Measurements from ENCODE around the gene PROCR.

Gene PROCR

DNA sequence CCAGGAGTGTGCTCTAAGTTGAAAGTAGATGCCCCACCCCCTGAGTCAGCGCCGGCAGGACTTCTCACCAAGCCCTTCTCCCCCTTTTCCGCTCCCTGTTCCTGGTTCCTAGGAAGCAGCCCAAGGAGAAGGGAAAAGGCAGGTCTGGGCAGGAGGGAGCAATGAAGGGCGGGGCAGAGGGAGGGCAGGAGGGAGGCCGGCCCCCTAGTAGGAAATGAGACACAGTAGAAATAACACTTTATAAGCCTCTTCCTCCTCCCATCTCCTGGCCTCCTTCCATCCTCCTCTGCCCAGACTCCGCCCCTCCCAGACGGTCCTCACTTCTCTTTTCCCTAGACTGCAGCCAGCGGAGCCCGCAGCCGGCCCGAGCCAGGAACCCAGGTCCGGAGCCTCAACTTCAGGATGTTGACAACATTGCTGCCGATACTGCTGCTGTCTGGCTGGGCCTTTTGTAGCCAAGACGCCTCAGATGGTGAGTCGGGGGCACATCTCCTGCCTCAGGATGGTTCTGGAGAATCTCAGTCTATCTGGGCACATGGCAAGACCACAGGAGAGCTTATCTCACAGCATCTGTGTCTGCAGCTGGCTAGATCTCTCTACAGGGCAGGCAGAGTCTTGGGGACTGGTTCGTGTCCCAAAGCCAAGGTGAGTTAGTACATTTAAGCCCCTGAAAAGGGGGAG, at the start of gene PROCR:
PROCR (plus strand) TSS at position 320 of the 681 bp plus-strand sequence; CDS start at position 403, 83 bp downstream.
- no peak for TF ChIP-seq L3MBTL2 (conservative IDR thresholded peaks at IDR 0.05)
- TF ChIP-seq BHLHE40 (IDR thresholded peaks at IDR 0.05; ENCODE audit: borderline replicate concordance) = no peak
- no peak for TF ChIP-seq LEF1 (IDR thresholded peaks at IDR 0.05; ENCODE audit: borderline replicate concordance)
- TF ChIP-seq NFRKB (IDR thresholded peaks at IDR 0.05) = no peak
- no peak for TF ChIP-seq CTBP1 (IDR thresholded peaks at IDR 0.05; ENCODE audit: borderline replicate concordance)
- no peak for TF ChIP-seq FOXM1 (IDR thresholded peaks at IDR 0.05; ENCODE audit: borderline replicate concordance)
- no peak for TF ChIP-seq TARDBP (IDR thresholded peaks at IDR 0.05)
- no peak for TF ChIP-seq PKNOX1 (IDR thresholded peaks at IDR 0.05)
- TF ChIP-seq ARNT (IDR thresholded peaks at IDR 0.05) = no peak
- no peak for TF ChIP-seq FOXK2 (IDR thresholded peaks at IDR 0.05)
- TF ChIP-seq SP1 (IDR thresholded peaks at IDR 0.05) = no peak
- no peak for TF ChIP-seq ZNF384 (IDR thresholded peaks at IDR 0.05)
- no peak for TF ChIP-seq ELF4 (IDR thresholded peaks at IDR 0.05)
- TF ChIP-seq FOXA1 (IDR thresholded peaks at IDR 0.05) = no peak
- TF ChIP-seq HDGF (IDR thresholded peaks at IDR 0.05; ENCODE audit: borderline replicate concordance) = no peak
- no peak for TF ChIP-seq SUZ12 (IDR thresholded peaks at IDR 0.05)
- ChIA-PET POLR2A (no interaction called here), CTCF (no interaction called here)
- peak; percentile 72 for DNase-seq (ENCODE audit: extremely low spot score)

- TF ChIP-seq BHLHE40 (IDR thresholded peaks at IDR 0.05; ENCODE audit: borderline replicate concordance) (no peak), ELF4 (IDR thresholded peaks at IDR 0.05) (no peak), TARDBP (IDR thresholded peaks at IDR 0.05) (no peak), PKNOX1 (IDR thresholded peaks at IDR 0.05) (no peak), NFRKB (IDR thresholded peaks at IDR 0.05) (no peak), SUZ12 (IDR thresholded peaks at IDR 0.05) (no peak)
- DNase-seq (ENCODE audit: extremely low spot score) = no peak
- POLR2A ChIA-PET = no interaction called here
- CTCF ChIA-PET = no interaction called here
These were observed 49.0 kb upstream of the PROCR start for GRCh38 chr20:35122756-35123405.

GRCh38 chr20:35125753-35126152, 46.1 kb upstream of the PROCR start:
- no peak for DNase-seq (ENCODE audit: extremely low spot score)
- POLR2A ChIA-PET = no interaction called here
- TF ChIP-seq SUZ12 (IDR thresholded peaks at IDR 0.05) (no peak), LEF1 (IDR thresholded peaks at IDR 0.05; ENCODE audit: borderline replicate concordance) (no peak), TARDBP (IDR thresholded peaks at IDR 0.05) (no peak), SP1 (IDR thresholded peaks at IDR 0.05) (no peak), L3MBTL2 (conservative IDR thresholded peaks at IDR 0.05) (no peak), PKNOX1 (IDR thresholded peaks at IDR 0.05) (no peak), ZNF384 (IDR thresholded peaks at IDR 0.05) (no peak), HDGF (IDR thresholded peaks at IDR 0.05; ENCODE audit: borderline replicate concordance) (no peak), BHLHE40 (IDR thresholded peaks at IDR 0.05; ENCODE audit: borderline replicate concordance) (no peak), FOXA1 (IDR thresholded peaks at IDR 0.05) (no peak)
- CTCF ChIA-PET = no interaction called here

DNA sequence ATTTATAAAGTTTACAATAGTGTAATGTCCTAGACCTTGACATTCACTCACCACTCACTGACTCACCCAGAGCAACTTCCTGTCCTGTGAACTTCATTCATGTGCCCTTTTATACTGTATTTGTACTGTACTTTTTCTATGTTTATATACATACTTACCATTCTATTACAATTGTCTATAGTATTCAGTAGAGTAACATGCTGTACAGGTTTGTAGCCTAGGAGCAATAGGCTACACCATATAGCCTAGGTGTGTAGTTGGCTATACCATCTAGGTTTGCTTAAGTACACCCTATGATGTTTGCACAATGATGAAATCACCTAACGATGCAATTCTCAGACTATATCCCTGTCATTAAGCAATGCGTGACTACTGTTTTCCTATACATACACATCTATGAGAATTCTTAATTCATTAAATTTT, 42.2 kb upstream of the PROCR start:
- DNase-seq (ENCODE audit: extremely low spot score) = no peak
- POLR2A ChIA-PET = no interaction called here
- no peak for TF ChIP-seq CTBP1 (IDR thresholded peaks at IDR 0.05; ENCODE audit: borderline replicate concordance)
- TF ChIP-seq SP1 (IDR thresholded peaks at IDR 0.05) = no peak
- no peak for TF ChIP-seq ZNF384 (IDR thresholded peaks at IDR 0.05)
- no peak for TF ChIP-seq TARDBP (IDR thresholded peaks at IDR 0.05)
- TF ChIP-seq LEF1 (IDR thresholded peaks at IDR 0.05; ENCODE audit: borderline replicate concordance) = no peak
- CTCF ChIA-PET = interaction anchor here (1.5 kb wide), 1 partner anchor 15 kb away, joined by 3 read pairs; no protein-coding TSS in a partner anchor

- POLR2A ChIA-PET = no interaction called here
- TF ChIP-seq FOXA1 (IDR thresholded peaks at IDR 0.05) = no peak
- DNase-seq (ENCODE audit: extremely low spot score) = no peak
- CTCF ChIA-PET = interaction anchor here (0.7 kb wide), 1 partner anchor 12 kb away, joined by 4 read pairs; no protein-coding TSS in a partner anchor
These were observed 39.9 kb upstream of the PROCR start for GRCh38 chr20:35131934-35132333.

- no peak for DNase-seq (ENCODE audit: extremely low spot score)
- TF ChIP-seq FOXK2 (IDR thresholded peaks at IDR 0.05) (no peak), L3MBTL2 (conservative IDR thresholded peaks at IDR 0.05) (no peak), HDGF (IDR thresholded peaks at IDR 0.05; ENCODE audit: borderline replicate concordance) (no peak), NFRKB (IDR thresholded peaks at IDR 0.05) (no peak), CTBP1 (IDR thresholded peaks at IDR 0.05; ENCODE audit: borderline replicate concordance) (no peak)
- CTCF ChIA-PET = no interaction called here
- POLR2A ChIA-PET = no interaction called here
These were observed 38.8 kb upstream of the PROCR start for GRCh38 chr20:35133031-35133430.

DNA sequence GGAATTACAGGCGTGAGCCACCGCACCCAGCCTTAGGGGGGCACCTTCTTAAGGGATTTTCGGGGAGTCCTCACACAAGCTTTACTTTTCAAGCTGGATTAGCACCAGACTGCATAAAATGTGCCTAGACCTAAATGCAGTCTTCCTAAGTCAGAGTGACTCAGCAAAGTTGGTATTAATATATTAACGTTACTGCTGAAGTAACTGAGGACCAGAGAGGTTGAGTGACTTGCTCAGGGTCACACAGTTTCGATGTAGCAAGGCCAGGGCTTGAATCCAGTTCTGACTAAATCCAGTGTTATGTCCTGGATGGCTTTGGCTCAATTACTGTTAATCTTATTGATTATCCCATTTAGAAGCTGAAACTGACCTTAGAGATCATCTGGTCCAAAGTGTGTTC, 38.1 kb upstream of the PROCR start:
- no peak for DNase-seq (ENCODE audit: extremely low spot score)
- TF ChIP-seq CTBP1 (IDR thresholded peaks at IDR 0.05; ENCODE audit: borderline replicate concordance) (no peak), ELF4 (IDR thresholded peaks at IDR 0.05) (no peak), SUZ12 (IDR thresholded peaks at IDR 0.05) (no peak), FOXK2 (IDR thresholded peaks at IDR 0.05) (no peak), L3MBTL2 (conservative IDR thresholded peaks at IDR 0.05) (no peak), PKNOX1 (IDR thresholded peaks at IDR 0.05) (no peak), BHLHE40 (IDR thresholded peaks at IDR 0.05; ENCODE audit: borderline replicate concordance) (no peak)
- CTCF ChIA-PET = no interaction called here
- POLR2A ChIA-PET = no interaction called here

All from HEK293T (cell line).